Measurements from ENCODE around the gene SLC13A1.

Gene SLC13A1

GRCh38 chr7:123193235-123193634, 6.5 kb downstream of the SLC13A1 start:
- no peak for DNase-seq

- DNase-seq: no peak
These were observed 8.6 kb downstream of the SLC13A1 start for GRCh38 chr7:123191132-123191531.

- no peak for DNase-seq
These were observed 9.5 kb downstream of the SLC13A1 start for GRCh38 chr7:123190109-123190831.

GRCh38 chr7:123185756-123186155, 14.0 kb downstream of the SLC13A1 start:
- DNase-seq: no peak

GRCh38 chr7:123184271-123184670, 15.5 kb downstream of the SLC13A1 start:
- DNase-seq: no peak

GRCh38 chr7:123183431-123183830, 16.3 kb downstream of the SLC13A1 start:
- no peak for DNase-seq

- no peak for DNase-seq
These were observed 22.3 kb downstream of the SLC13A1 start for GRCh38 chr7:123177442-123177841.

GRCh38 chr7:123170333-123171246, 29.2 kb downstream of the SLC13A1 start:
- DNase-seq: no peak

GRCh38 chr7:123169065-123169464, 30.7 kb downstream of the SLC13A1 start:
- DNase-seq: no peak

- no peak for DNase-seq
These were observed 42.2 kb downstream of the SLC13A1 start for GRCh38 chr7:123157606-123158005.

- DNase-seq: no peak
These were observed 44.2 kb downstream of the SLC13A1 start for GRCh38 chr7:123155571-123155970.

GRCh38 chr7:123154231-123154860, 45.4 kb downstream of the SLC13A1 start:
- peak; percentile 79 for DNase-seq

- no peak for DNase-seq
These were observed 48.3 kb downstream of the SLC13A1 start for GRCh38 chr7:123151443-123151842.

GRCh38 chr7:123148813-123149212, 51.0 kb downstream of the SLC13A1 start:
- no peak for DNase-seq

GRCh38 chr7:123143252-123144006, 56.3 kb downstream of the SLC13A1 start:
- no peak for DNase-seq

- DNase-seq: no peak
These were observed 59.2 kb downstream of the SLC13A1 start for GRCh38 chr7:123140561-123140960.

GRCh38 chr7:123135960-123136359, 63.8 kb downstream of the SLC13A1 start:
- DNase-seq: no peak

- DNase-seq: no peak
These were observed 65.8 kb downstream of the SLC13A1 start for GRCh38 chr7:123133924-123134323.

- DNase-seq: no peak
These were observed 67.8 kb downstream of the SLC13A1 start for GRCh38 chr7:123131961-123132360.

GRCh38 chr7:123131556-123131955, 68.2 kb downstream of the SLC13A1 start:
- no peak for DNase-seq

GRCh38 chr7:123131140-123131539, 68.6 kb downstream of the SLC13A1 start:
- no peak for DNase-seq

GRCh38 chr7:123126691-123127090, 73.1 kb downstream of the SLC13A1 start:
- no peak for DNase-seq

- DNase-seq: no peak
These were observed 73.6 kb downstream of the SLC13A1 start for GRCh38 chr7:123126171-123126570.
